HS-27A (cell line): Measurements from ENCODE around the gene SH3PXD2B.
"Not testable (repeated sequence)": the region's sequence is repeated elsewhere in the genome, so short reads cannot be mapped to it uniquely, and the experiment has no call there.

Experiments used
- DNase-seq: peaks from one replicate; pipeline ENCODE4 v3.0.0-alpha.2; 2012; ENCODE audit warnings: low read depth, missing footprints

Gene SH3PXD2B

DNA sequence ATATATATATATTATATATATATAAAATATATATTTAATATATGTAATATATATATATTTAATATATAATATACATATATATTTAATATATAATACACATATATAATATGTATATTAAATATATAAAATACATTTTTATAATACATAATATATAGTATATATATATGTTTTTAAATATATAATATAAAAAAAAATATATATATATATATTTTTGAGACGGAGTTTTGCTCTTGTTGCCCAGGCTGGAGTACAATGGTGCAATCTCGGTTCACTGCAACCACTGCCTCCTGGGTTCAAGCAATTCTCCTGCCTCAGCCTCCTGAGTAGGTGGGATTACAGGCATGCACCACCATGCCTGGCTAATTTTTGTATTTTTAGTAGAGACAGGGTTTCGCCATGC lies 85.6 kb downstream of the SH3PXD2B start:
- not testable (repeated sequence) for DNase-seq

DNA sequence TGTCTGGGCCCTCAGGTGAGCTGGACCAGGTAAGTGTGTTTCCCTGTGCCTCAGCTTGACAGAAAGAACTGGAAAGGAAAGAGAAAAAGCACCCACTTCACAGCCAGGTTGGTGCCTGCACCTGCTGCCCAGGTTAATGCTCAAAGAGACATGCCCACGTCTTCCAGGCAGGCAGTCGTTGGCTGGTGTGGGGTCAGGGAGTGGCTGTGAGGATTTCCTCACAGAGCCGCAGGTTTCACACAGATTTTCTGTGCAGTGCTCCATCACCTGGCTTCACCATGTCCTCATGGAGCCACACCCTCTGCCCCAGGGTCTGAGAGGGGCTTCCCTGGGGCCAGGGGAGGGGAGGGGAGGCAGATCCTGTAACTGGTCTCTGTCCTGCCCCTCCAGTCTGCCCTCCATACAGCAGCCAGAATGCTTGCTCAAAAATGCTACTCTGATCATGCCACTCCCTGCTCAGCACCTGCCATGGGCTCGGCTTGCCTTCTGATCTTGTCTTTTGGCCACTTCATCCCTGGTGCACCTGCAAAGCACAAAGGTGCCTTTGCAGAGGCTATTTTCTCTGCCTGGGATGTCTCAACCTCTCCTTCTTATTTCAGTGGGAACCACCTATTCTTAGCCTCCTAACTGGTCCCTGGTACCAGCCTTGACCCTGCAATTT lies 88.2 kb downstream of the SH3PXD2B start:
- DNase-seq, result no peak

DNA sequence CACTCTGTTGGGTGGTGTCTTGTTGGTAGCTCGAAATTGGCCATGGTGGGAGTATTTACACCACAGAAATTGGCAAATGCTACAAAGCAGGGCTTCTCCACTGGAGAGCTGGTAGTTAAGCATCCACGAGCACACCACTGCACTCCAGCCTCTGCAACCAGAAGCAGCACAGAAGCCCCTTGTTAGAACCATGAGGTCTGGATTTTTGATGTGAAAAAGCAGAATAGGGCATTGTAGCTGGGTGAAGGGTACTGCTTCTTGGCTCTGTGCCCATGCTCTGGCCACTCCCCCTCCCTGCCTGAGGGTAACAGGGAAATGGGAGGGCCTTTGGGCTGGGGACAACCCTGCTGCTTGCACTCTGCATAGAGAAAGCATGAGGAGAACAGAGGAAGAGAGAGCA lies 89.6 kb downstream of the SH3PXD2B start:
- no peak for DNase-seq

DNA sequence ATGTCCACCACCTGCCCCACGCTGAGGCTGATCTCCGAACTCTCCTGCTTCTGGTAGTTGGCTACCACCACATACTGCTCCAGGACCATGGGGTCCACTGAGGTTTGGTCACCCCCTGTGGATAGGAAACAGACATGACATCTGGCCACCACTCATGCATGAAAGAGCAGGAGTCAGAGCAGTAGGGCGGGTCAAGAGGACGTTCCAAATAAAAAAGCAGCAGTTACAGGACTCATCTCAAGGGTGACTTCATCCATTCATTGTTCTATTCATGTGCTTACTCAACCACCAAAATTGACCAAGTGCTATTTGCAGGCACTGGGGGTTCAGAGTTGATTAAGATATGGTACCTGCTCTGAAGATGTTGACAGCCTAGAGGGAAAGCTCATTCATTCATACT lies 91.6 kb downstream of the SH3PXD2B start:
- no peak for DNase-seq

DNA sequence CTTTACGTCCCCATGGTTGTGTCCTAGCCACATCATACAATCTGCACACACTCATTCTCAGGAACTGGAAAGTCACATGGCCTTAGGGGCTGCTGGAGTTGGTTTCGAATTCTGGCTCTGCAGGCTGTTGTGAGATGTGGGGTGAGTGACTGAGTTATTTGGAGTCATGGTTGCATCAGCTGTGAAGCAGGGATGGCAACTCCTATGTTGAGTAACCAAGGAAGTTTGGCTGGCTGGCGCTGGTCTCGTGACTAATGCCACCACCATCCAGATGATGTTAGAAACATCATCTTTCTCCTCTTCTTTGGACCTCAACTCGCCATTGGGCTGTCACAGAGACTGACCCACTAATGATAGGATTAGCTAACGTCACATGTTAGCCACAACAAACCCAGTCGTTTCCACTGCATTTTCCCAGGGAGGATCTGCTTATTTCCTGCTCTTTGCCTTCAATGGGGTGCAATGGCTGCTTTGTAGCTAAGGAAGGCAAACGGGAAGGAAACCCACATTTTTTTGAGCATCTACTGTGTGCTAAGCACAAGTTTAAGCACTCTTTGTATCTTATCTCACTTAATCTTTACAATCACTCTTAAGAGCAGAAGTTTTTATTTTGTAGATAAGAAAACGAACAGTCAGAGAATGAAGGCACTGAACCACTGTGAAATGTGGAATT lies 92.6 kb downstream of the SH3PXD2B start:
- peak; percentile 81 for DNase-seq

DNA sequence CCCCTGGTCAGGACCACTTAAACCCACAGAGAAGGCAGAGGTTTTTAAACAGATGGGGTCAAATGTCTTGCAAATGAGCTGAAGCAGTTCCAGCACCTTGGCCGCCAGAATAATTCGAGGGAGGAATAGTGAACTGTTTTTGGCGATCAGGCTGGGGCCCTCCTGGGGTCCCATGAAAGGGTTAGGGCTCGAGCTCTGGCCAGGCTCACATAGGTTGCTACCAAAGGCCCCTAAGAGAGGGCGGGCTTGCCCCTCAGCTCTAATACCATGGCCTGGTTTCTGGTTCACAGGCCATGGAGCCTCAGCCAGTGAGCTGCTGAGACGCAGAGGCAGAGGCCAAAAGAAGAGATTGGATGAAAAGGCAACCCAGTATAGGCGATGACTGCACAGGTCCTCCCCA lies 96.0 kb downstream of the SH3PXD2B start:
- DNase-seq, result no peak

DNA sequence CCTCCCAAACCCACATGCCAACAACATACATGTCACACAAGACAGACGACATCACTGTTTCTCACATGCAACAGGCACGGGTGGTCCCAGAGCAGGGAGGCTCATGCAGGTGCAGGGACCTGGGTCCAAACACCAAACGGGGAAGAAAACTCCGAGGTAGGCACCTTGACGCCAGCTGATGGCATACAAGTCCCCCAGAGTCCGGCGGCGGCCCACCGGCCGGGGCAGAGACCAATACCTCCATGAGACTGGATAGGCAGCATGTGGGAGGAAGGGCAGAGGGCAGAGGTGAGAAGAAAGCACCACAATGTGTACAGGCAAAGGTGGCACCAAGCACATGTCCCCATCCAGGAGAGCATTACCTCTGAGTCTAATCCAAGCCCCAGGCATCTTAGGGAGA lies 97.8 kb downstream of the SH3PXD2B start:
- no peak for DNase-seq

- no peak for DNase-seq
Measured at GRCh38 chr5:172356047-172356446, 98.3 kb downstream of the SH3PXD2B start.

- no peak for DNase-seq
Measured at GRCh38 chr5:172353846-172354245, 100.5 kb downstream of the SH3PXD2B start.

- DNase-seq, result no peak
Measured at GRCh38 chr5:172353271-172353812, 101.0 kb downstream of the SH3PXD2B start.

GRCh38 chr5:172352526-172352925 lies 101.8 kb downstream of the SH3PXD2B start:
- not testable (repeated sequence) for DNase-seq

DNA sequence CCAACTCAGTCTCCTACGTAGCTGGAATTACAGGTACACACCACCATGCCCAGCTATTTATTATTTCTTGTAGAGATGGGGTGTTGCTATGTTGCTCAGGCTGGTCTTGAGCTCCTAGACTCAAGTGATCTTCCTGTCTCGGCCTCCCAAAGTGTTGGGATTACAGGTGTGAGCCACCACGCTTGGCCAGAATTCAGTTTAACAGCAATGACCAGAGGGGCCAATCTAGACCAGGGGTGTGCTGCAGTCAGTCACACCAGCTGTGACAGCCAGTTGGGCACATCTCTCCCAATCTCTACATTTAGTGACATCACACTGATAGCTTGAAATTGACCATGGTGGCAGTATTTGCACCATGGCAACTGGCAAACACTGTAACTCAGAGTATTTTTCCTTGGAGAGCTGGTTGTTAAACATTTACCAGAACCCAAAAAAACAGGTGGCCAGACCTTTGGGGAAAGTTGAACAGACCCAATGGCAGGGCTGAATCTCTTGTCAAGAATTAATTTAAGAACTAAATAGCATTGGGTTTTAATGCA lies 103.0 kb downstream of the SH3PXD2B start:
- DNase-seq, result no peak

DNA sequence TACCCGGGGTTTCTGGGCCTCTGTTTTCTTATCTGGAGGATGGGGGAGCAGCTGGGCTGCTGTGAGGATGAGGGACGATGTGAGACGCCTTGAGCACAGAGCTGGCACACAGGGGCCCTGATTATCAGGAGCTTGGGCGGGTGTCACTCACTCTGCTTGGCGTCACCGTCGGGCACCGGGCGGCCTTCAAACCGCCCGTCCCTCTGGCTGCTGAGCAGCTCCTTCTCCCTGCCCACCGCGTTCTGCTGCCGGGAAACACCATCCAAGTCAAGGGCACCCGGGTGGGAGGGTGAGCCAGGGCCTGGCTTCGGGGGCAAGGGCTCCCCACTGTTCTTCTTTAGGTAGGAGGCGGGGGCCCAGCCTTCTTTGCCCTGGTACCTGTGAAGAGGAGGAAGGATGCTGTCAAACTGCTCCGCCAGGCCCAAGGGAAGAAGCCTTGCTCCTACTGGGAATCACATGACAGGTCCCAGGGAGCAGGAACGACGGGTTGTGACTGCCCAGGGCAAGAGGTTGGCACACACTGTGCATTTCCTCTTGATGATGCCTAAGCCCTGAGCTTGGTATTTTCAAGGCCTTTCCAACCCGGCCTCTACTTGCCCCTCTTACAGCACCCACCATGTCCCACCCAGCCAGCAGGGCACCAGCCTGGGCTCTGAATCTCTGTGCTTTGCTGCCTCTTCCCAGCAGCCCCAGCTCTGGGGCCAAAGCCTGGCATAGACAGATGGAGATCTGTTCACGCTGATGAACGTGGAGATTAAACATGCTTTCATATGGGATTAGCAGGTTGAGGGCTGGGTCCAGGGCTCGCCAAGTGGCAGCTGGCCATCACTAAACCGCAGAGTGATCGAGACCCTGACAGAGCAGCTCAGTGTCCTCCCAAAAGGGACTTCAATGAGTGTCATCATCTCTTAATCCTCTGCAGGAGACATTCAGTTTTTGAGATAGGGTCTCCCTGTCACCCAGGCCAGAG lies 103.8 kb downstream of the SH3PXD2B start:
- DNase-seq, result no peak

GRCh38 chr5:172348733-172349132 lies 105.6 kb downstream of the SH3PXD2B start:
- DNase-seq, result not testable (repeated sequence)

GRCh38 chr5:172348084-172348483 lies 106.2 kb downstream of the SH3PXD2B start:
- DNase-seq, result no peak

GRCh38 chr5:172347496-172348052 lies 106.8 kb downstream of the SH3PXD2B start:
- DNase-seq, result no peak

- DNase-seq, result no peak
Measured at GRCh38 chr5:172345881-172346280, 108.4 kb downstream of the SH3PXD2B start.

DNA sequence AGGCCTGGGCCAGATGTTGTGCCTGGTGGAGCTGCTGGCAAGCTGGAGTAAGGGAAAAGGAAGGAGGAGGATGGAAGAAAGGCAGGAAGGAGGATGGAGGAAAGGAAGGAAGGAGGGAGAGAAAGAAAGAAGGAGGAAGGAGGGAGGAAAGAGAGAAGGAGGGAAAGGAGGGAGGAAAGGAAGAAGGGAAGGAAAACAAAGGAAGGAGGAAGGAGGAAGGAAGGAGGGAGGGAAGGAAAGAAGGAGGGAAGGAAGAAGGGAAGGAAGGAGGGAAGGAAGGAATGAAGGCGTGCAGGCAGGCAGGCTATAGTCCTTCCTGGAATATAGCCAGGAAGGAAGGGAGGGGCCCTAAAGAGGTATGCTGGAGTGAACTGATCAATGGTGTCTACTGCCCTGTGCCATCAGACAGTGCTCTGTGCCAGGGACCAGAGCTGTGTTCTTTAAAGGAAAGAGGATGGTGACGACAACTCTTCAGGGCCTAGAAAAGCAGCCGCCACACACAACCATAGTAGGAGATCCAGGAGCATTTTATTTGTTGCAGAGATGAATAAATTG lies 109.4 kb downstream of the SH3PXD2B start:
- DNase-seq, result no peak

GRCh38 chr5:172343741-172344140 lies 110.6 kb downstream of the SH3PXD2B start:
- no peak for DNase-seq

DNA sequence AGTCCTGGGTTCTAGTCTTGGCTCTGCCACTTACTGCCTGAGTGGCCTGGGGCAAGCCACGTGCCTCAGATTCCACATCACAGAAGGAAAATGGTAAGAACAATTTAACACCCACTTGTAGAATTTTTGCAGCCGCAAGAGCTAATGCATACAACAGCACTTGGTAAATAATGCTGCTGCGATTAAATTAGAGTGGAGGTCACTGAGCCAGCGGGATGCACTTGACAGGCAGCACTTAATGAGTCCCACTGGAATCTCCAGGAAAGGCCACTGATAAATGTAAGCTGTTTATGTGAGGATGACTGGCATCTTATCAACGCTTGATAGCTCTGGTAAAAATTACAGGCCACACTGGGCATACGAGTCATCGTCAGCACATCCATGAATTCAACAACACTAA lies 111.4 kb downstream of the SH3PXD2B start:
- DNase-seq, result no peak
